Suprapubic skin (tissue), 4 donors: ENCODE measurements around the gene BRICD5.

Experiments
- EP300 ChIP-seq: sonication (generic); formaldehyde crosslinking; IDR thresholded peaks from one replicate; pipeline ENCODE4 v1.6.1; 2017; ENCODE audit warnings: antibody characterized with exemption
- POLR2A ChIP-seq, 2 donors: fragments of 450-650 bp; IDR thresholded peaks; one replicate each; pipeline ENCODE4 v1.6.1; 2017; ENCODE audit warnings: antibody characterized with exemption in 2 of 2, mild to moderate bottlenecking in 2 of 2, moderate library complexity in 2 of 2
- POLR2AphosphoS5 ChIP-seq, 3 donors: sonication (generic); formaldehyde crosslinking; IDR thresholded peaks; one replicate each; pipeline ENCODE4 v1.6.1; 2017; ENCODE audit warnings: antibody characterized with exemption in 3 of 3
- TF ChIP-seq, protein P1 (sequence below), 2 donors: fragments of 200-600 bp in 1 of 2; fragments of 450-650 bp in 1 of 2; sonication (generic) in 1 of 2; IDR thresholded peaks; one replicate each; pipeline ENCODE4 v1.5.1; 2016 to 2019; ENCODE audit warnings: antibody characterized with exemption in 2 of 2, mild to moderate bottlenecking in 1 of 2, moderate library complexity in 1 of 2

DNA sequence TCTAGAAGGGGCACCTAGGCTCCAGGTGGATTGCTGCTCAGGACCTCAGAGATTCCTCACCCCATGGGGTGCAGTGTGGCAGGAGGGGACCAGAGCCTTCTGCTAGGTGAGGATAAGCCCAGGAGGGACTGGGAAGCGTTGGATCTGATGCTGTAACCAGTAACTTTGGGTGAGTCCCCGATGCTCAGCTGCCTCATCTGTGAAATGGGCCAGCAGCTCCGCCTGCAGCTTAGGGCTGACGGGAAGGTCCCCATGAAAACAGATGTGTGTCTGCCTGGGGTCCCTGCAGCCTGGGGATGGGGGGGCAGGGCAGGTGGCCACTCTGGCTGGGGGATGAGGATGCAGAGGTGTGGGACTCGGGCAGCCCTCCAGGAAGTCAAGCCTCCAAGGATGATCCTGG lies 11.6 kb downstream of the BRICD5 start:
- no peak for TF ChIP-seq EP300
- TF ChIP-seq POLR2AphosphoS5 (IDR thresholded peaks at IDR 0.05), result no peak
- TF ChIP-seq POLR2A (IDR thresholded peaks at IDR 0.05), result no peak
- TF ChIP-seq, protein P1, sequence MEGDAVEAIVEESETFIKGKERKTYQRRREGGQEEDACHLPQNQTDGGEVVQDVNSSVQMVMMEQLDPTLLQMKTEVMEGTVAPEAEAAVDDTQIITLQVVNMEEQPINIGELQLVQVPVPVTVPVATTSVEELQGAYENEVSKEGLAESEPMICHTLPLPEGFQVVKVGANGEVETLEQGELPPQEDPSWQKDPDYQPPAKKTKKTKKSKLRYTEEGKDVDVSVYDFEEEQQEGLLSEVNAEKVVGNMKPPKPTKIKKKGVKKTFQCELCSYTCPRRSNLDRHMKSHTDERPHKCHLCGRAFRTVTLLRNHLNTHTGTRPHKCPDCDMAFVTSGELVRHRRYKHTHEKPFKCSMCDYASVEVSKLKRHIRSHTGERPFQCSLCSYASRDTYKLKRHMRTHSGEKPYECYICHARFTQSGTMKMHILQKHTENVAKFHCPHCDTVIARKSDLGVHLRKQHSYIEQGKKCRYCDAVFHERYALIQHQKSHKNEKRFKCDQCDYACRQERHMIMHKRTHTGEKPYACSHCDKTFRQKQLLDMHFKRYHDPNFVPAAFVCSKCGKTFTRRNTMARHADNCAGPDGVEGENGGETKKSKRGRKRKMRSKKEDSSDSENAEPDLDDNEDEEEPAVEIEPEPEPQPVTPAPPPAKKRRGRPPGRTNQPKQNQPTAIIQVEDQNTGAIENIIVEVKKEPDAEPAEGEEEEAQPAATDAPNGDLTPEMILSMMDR (IDR thresholded peaks at IDR 0.05), result no peak
